Measurements from ENCODE around the gene EFHC1.

The EFHC1 gene

DNA sequence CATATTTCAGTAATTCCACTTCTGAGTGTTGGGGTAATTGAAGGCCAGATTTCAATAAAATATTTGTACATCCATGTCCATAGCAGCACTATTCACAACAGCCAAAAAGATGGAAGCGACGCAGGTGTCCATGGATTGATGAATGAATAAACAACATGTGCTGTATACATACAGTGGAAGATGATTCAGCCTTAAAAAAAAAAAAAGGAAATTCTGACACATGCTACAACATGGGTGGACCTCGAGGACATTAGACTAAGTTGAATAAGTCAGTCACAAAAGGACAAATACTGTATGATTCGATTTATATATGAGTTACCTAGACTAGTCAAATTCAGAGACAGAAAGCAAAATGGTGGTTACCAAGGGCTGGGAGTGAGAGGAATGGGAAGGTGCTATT is 99.5 kb downstream of the EFHC1 start:
- TF ChIP-seq TAF1 (IDR thresholded peaks at IDR 0.05; ENCODE audit: borderline replicate concordance, insufficient read depth, low read length) = no peak
- TF ChIP-seq, protein P1, sequence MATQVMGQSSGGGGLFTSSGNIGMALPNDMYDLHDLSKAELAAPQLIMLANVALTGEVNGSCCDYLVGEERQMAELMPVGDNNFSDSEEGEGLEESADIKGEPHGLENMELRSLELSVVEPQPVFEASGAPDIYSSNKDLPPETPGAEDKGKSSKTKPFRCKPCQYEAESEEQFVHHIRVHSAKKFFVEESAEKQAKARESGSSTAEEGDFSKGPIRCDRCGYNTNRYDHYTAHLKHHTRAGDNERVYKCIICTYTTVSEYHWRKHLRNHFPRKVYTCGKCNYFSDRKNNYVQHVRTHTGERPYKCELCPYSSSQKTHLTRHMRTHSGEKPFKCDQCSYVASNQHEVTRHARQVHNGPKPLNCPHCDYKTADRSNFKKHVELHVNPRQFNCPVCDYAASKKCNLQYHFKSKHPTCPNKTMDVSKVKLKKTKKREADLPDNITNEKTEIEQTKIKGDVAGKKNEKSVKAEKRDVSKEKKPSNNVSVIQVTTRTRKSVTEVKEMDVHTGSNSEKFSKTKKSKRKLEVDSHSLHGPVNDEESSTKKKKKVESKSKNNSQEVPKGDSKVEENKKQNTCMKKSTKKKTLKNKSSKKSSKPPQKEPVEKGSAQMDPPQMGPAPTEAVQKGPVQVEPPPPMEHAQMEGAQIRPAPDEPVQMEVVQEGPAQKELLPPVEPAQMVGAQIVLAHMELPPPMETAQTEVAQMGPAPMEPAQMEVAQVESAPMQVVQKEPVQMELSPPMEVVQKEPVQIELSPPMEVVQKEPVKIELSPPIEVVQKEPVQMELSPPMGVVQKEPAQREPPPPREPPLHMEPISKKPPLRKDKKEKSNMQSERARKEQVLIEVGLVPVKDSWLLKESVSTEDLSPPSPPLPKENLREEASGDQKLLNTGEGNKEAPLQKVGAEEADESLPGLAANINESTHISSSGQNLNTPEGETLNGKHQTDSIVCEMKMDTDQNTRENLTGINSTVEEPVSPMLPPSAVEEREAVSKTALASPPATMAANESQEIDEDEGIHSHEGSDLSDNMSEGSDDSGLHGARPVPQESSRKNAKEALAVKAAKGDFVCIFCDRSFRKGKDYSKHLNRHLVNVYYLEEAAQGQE (IDR thresholded peaks at IDR 0.05; ENCODE audit: insufficient read depth in 1 of 2, low read depth in 2 of 2, low read length in 2 of 2) = no peak
- TF ChIP-seq FOXP2 (optimal IDR thresholded peaks at IDR 0.05; ENCODE audit: borderline replicate concordance, extremely low read depth, extremely low read length, insufficient read depth) = no peak
- no peak for TF ChIP-seq POLR2AphosphoS5 (IDR thresholded peaks at IDR 0.05; ENCODE audit: low read depth, low read length)

- TF ChIP-seq FOXP2 (optimal IDR thresholded peaks at IDR 0.05; ENCODE audit: borderline replicate concordance, extremely low read depth, extremely low read length, insufficient read depth) (no peak), POLR2AphosphoS5 (IDR thresholded peaks at IDR 0.05; ENCODE audit: low read depth, low read length) (no peak), SIN3A (IDR thresholded peaks at IDR 0.05; ENCODE audit: borderline replicate concordance, insufficient read depth, low read length) (no peak), TAF1 (IDR thresholded peaks at IDR 0.05; ENCODE audit: borderline replicate concordance, insufficient read depth, low read length) (no peak)
- TF ChIP-seq, protein P1 (IDR thresholded peaks at IDR 0.05; ENCODE audit: insufficient read depth in 1 of 2, low read depth in 2 of 2, low read length in 2 of 2) = no peak
These were observed 102.0 kb downstream of the EFHC1 start for GRCh38 chr6:52522151-52522626.

GRCh38 chr6:52522655-52523054 is 102.5 kb downstream of the EFHC1 start:
- TF ChIP-seq, protein P1 (IDR thresholded peaks at IDR 0.05; ENCODE audit: insufficient read depth in 1 of 2, low read depth in 2 of 2, low read length in 2 of 2) = no peak
- TF ChIP-seq POLR2AphosphoS5 (IDR thresholded peaks at IDR 0.05; ENCODE audit: low read depth, low read length) = no peak
- no peak for TF ChIP-seq TAF1 (IDR thresholded peaks at IDR 0.05; ENCODE audit: borderline replicate concordance, insufficient read depth, low read length)
- no peak for TF ChIP-seq SIN3A (IDR thresholded peaks at IDR 0.05; ENCODE audit: borderline replicate concordance, insufficient read depth, low read length)
- no peak for TF ChIP-seq FOXP2 (optimal IDR thresholded peaks at IDR 0.05; ENCODE audit: borderline replicate concordance, extremely low read depth, extremely low read length, insufficient read depth)

DNA sequence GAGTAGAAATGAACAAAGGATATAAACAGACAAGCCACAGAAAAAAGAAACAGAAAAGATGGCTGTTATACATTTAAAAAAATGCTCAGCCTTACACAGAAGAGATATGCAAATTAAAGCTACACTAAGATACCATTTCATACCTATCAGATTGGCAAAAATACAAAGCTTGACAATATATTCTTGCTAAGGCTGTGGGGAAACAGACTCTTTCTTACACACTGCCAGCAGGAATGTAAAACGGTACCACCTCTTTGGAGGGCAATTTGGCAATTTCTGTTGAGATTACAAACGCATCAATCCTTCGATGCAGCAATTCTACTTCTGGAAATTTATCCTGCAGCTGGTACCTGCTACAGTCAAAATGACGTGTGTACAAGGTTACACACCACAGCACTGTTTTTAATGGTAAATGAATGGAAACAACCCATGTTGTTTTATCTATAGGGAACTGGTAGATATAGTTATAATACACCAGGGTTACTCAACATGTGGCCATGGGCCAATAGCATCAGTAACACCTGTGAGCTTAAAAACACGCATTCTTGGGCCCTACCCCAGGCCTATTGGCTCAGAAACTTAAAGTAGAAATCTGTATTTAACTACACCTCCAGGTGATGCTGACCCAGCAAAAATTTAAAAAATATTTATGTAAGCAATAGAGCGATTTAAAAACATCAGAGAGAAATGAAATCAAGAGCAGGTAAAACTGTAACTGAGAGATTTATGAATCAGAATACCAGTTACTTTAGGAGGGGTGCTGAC is 103.4 kb downstream of the EFHC1 start:
- TF ChIP-seq, protein P1 (IDR thresholded peaks at IDR 0.05; ENCODE audit: insufficient read depth in 1 of 2, low read depth in 2 of 2, low read length in 2 of 2) = no peak
- no peak for TF ChIP-seq POLR2AphosphoS5 (IDR thresholded peaks at IDR 0.05; ENCODE audit: low read depth, low read length)
- no peak for TF ChIP-seq FOXP2 (optimal IDR thresholded peaks at IDR 0.05; ENCODE audit: borderline replicate concordance, extremely low read depth, extremely low read length, insufficient read depth)
- no peak for TF ChIP-seq SIN3A (IDR thresholded peaks at IDR 0.05; ENCODE audit: borderline replicate concordance, insufficient read depth, low read length)
- TF ChIP-seq TAF1 (IDR thresholded peaks at IDR 0.05; ENCODE audit: borderline replicate concordance, insufficient read depth, low read length) = no peak
